ENCODE results near the gene ZKSCAN1. TPM values are rescaled to one million over a fixed set of nuclear protein-coding genes. Genes with fewer than 3 reads are reported as not detected.

The ZKSCAN1 gene
- total RNA-seq: 42.1 and 62.0 TPM in 2 replicates

DNA sequence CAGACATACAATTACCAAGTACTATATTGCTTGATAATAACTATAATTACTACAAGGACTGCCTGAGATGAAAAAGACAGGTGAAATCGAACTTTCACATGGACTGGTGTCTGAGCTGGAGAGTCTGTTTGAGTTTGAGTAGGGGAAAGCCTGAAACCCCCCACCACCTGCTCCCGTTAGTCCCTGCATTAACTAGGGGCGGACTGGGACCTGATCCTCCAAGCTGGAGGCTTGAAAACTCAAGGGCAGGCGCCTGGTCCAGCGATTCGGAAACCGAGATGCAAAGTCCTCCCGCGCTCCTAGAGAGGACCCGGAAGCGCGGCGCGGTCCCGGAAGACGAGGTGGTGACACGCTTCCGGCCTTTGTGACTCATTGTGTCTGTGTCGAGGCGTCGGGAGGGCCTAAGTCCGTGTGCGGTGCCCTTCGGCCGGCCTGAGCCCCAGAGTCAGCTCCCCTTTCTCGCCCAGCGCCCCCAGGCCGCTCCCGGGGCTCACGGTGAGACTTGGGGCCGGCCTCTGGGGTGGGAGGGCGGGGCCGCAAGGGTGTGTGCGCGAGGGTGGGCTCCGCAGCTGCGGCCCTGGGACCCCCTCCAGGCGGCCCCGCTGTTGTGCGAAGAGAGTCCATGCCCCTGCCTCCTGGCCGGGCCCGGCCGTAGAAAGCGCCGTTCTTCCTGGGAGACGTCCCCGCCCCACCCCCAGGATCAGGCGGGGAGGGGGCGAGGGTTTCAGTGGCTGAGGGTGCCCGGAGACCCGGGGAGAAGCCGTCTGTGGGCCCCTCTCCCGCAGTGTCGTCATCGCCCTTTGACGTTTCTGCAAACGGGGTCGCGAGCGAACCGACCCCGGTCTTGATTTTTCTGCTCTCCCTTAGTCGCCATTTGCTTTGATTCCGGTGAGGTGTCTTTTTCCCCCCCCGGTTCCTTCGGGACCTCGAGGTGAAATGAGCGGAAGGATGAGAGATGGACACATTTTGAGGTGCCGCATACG, at the start of gene ZKSCAN1:
TSS of gene ZKSCAN1 (plus strand) at position 365 of the 983 bp plus-strand sequence. CDS start 7,911 bp downstream, outside the sequence.

DNA sequence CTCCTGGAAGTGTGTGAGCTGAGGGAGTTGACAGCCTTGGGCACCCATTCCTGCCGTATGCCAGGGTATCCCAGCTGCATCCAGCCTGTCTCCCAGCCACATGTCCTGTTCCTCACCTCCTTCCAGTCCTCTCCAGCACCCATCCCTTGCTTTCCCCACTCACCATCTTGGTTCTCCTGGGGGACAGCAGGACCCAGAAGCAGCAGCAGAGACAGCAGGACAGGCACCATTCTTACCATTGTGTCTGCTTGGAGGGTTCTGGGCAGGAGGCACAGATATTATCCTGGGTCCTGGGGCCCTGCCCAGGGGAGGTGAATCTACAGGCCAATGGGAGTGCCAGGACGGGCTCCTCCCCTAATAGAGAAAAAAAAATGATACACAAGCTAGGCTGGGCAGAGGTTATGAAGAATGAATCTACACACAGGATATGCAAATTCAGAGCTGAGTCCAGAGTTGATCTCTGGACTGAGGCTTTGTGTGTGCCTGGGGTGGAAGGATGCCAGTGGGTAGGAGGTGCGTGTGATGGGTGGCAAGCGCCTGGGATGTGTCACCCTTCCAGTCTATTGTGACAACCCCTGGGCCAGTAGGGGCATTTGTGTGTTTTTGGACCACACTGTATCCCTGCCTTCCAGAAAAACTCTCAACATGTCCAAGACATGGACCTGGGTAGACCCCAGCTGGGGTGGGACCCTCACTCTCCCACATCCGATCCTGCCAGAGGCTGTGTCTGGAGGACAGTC, 39.4 kb upstream of the ZKSCAN1 start, which contains the start of gene AZGP1:
TSS of gene AZGP1 (minus strand) at position 250 of the 740 bp plus-strand sequence. CDS start at position 239, 11 bp downstream.

DNA sequence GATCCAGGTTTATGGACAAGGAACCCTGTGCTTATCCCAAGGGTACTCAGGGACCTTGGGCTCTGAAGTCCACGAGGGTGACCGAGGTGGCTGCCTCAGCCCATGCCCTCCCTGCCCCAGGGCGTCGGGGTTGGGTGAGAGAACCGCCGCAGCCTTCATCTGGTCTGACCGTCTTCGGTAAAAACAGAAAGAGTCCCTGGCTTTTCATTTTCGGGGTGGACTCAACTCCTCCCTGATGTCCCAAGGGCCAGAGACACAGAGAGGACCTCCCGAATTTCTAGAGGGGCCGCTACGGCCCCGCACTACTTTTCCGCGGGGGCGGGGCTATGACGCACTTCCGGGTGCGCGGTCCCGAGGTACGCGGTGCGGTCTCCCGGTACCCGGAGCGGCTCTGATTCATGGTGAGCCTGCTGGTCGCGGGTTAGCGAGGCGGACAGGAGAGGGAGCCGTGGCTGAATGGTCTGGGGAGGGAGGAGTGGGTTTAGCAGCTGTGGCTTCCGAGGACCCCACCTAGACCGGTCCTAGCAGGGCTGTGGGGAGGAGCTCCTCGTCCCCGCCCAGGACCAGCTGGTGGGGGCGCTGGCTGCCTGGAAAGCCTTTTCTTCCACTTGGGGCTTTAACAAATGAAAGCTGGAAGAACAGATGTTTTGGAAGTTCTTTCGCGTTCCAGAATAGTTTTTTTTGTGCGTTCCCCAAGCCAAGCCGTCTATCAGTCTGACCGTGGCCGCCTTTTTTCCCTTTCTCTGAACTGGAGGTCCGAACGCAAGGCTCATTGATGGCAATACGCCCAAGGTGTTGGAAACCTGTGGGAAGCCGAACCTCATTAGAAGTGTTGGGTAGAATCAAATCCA, 34.3 kb downstream of the ZKSCAN1 start, which contains the start of gene ZSCAN21:
TSS of gene ZSCAN21 (plus strand) at position 334 of the 851 bp plus-strand sequence. CDS start 7,233 bp downstream, outside the sequence.

DNA sequence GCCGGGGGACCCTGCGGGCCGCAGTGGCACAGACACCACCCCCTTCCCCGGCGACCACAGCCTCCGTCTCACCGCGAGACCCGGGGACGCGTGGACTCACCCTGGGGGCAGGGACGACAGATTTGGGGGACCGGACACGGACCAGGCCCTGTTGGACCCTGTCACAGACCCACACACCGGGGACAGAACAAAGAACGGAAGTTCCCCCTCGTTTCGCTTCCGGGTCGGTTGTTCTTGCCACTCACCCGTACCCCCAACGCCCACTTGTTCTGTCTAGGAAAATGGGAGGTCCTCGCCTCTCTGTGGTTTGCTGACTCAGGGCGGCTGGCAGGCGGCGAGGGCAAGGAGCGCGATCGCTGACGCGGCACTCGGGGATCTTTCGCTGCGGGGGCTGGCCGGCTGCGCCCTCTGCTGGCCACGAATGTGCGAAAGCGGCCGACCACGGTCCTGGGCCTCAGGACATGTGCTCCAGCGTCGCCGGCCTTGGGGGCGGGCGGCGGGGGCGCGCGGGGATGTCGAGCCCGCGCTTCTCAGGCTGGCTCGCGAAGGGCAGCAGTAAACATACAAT, 66.2 kb downstream of the ZKSCAN1 start, which contains the start of gene ZNF3:
TSS of gene ZNF3 (minus strand) at position 189 of the 568 bp plus-strand sequence. CDS start 4,366 bp downstream, outside the sequence.

DNA sequence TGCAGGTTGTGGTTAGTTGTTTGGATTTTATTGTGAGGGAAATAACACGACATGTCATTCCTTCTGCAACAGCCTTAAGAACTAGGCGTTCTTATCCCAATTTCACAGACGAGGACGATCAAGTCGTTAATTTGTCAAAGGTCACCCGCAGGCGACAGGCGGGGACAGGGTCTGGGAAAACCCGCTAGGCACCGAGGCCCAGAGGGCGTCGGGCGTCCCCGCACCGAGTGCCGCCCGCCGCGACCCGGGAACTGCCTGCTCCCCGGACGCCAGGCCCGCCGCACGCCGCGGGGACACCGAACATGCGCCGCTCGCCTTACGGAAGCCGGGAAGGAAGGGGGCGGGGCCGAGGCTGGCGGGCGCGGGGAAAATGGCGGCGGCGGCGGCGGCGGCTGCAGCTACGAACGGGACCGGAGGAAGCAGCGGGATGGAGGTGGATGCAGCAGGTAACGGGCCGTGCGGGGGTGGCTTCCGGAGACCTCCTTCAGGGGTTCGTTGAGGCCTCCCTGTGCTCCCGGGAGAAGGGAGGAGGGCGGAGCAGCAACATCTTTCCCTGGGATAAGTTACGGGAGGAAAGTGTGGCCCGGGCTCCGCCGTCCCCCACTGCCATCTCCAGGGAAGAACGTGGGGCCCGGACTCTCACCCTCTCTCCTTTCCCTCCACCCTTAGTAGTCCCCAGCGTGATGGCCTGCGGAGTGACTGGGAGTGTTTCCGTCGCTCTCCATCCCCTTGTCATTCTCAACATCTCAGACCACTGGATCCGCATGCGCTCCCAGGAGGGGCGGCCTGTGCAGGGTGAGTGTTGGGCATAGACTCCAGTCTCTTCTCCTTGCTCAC, 73.4 kb downstream of the ZKSCAN1 start, which contains the start of gene COPS6:
TSS of gene COPS6 (plus strand) at position 349 of the 837 bp plus-strand sequence. CDS start at position 371, 22 bp downstream.

Other genes starting within 250 kb of the ZKSCAN1 start
- gene CYP3A4, start 231.4 kb upstream of the ZKSCAN1 start, total RNA-seq: not detected in 2 replicates
- gene CYP3A43, start 187.6 kb upstream of the ZKSCAN1 start, total RNA-seq: not detected in 2 replicates
- 0.32 TPM in 1 of 2 replicates, not detected in the other for gene OR2AE1, start 138.6 kb upstream of the ZKSCAN1 start, total RNA-seq
- 25.2 and 29.0 TPM in 2 replicates for gene TRIM4, start 96.1 kb upstream of the ZKSCAN1 start, total RNA-seq
- not detected in 2 replicates for gene GJC3, start 86.0 kb upstream of the ZKSCAN1 start, total RNA-seq
- 0.12 TPM in 1 of 2 replicates, not detected in the other for gene AZGP1, start 39.6 kb upstream of the ZKSCAN1 start, total RNA-seq
- 10.9 and 17.4 TPM in 2 replicates for gene ZSCAN21, start 34.2 kb downstream of the ZKSCAN1 start, total RNA-seq
- gene ZNF3, start 66.1 kb downstream of the ZKSCAN1 start, total RNA-seq: 23.3 and 31.5 TPM in 2 replicates
- 32.3 and 42.3 TPM in 2 replicates for gene COPS6, start 73.4 kb downstream of the ZKSCAN1 start, total RNA-seq
- gene MCM7, start 85.8 kb downstream of the ZKSCAN1 start, total RNA-seq: 12.5 and 12.8 TPM in 2 replicates
- 15.7 and 23.4 TPM in 2 replicates for gene AP4M1, start 86.0 kb downstream of the ZKSCAN1 start, total RNA-seq
- gene TAF6, start 103.8 kb downstream of the ZKSCAN1 start, total RNA-seq: 39.9 and 40.7 TPM in 2 replicates
- gene CNPY4, start 104.0 kb downstream of the ZKSCAN1 start, total RNA-seq: 29.4 and 31.0 TPM in 2 replicates
- gene MBLAC1, start 111.4 kb downstream of the ZKSCAN1 start, total RNA-seq: 1.8 and 2.9 TPM in 2 replicates
- gene LAMTOR4, start 133.3 kb downstream of the ZKSCAN1 start, total RNA-seq: 54.8 and 60.7 TPM in 2 replicates
- 10.3 and 14.3 TPM in 2 replicates for gene TRAPPC14, start 143.1 kb downstream of the ZKSCAN1 start, total RNA-seq
- gene GAL3ST4, start 153.0 kb downstream of the ZKSCAN1 start, total RNA-seq: 3.6 and 4.9 TPM in 2 replicates
- 0.73 and 1.6 TPM in 2 replicates for gene GPC2, start 161.8 kb downstream of the ZKSCAN1 start, total RNA-seq
- gene STAG3, start 162.3 kb downstream of the ZKSCAN1 start, total RNA-seq: 0.12 and 0.32 TPM in 2 replicates
- not detected in 2 replicates for gene PVRIG, start 204.4 kb downstream of the ZKSCAN1 start, total RNA-seq

All from hair follicle dermal papilla cell (primary cell).